ENCODE measurements around the gene STRA8. TPM values are rescaled to one million over a fixed set of nuclear protein-coding genes. Genes with fewer than 3 reads are reported as not detected.

The STRA8 gene
- total RNA-seq, 1 experiment from 2014 or later = not detected

DNA sequence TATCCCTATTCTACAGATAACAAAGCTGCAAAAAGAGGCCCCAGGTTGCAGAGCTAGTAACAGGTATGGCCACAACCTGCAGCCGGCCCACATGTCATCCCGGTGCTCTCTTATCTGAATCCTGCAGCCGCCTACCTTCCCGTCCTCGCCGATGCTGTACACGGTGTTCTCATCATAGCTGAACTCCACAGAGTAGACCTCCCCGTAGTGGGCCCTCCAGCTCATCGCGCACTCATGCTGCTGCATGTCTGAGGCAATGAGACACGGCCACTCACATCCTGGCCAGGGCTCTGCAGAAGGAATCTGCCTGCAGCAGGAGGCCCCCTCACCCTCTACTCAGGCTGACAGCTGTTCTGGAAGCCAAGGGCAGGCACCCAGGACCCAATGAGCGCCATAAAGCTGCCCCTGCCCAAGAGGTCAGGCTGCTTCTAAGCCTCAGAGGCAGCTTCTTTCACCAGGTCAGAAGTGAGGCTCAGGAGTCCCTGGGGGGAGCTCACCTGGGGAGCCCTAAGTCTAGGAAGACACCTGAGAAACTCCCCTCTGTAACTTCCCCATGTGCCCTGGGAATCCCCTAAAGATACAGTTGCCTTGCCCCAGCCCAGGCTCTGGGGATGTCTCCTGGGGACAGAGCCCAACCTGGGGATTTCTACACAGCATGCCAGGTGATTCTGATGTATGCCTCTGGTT lies 45.2 kb upstream of the STRA8 start:
- DNase-seq = no peak
- Histone ChIP-seq H4K20me1 (ENCODE audit: low read length) (no peaks in the 10 kb centered on the region), H3K27me3 (ENCODE audit: low read length) (no peaks in the 10 kb centered on the region), H3K27ac (ENCODE audit: low read length) (no peak overlapping the region), H3K4me1 (ENCODE audit: insufficient read depth, low read length) (no peaks in the 10 kb centered on the region), H3F3A (ENCODE audit: low read length, unreplicated experiment) (no peaks in the 10 kb centered on the region), H3K4me2 (ENCODE audit: low read length) (no peak overlapping the region), H2AFZ (ENCODE audit: low read length) (no peak overlapping the region), H3K79me2 (ENCODE audit: low read length) (no peaks in the 10 kb centered on the region), H3K9ac (ENCODE audit: low read length) (no peak overlapping the region), H3K4me3 (ENCODE audit: low read length) (no peak overlapping the region), H3K36me3 (ENCODE audit: low read depth, low read length) (no peaks in the 10 kb centered on the region; the same call in 1 of the 2 replicates), H3K9me3 (ENCODE audit: low read length) (no peaks in the 10 kb centered on the region), H3K9me2 (replicated peaks; ENCODE audit: low read length) (no peaks in the 10 kb centered on the region)
- ATAC-seq = no peak
- no peak for TF ChIP-seq EZH2phosphoT487 (IDR thresholded peaks at IDR 0.05; ENCODE audit: borderline replicate concordance, low read length)
- no TSS peak for BruUV-seq (replicated peaks)
- ChIA-PET POLR2A (ENCODE audit: unreplicated experiment) (no interaction called here), CTCF (no interaction called here)
- intact Hi-C loops (cut with micrococcal nuclease) = no loop called here

- Histone ChIP-seq H3K4me1 (ENCODE audit: insufficient read depth, low read length) (no peaks in the 10 kb centered on the region), H2AFZ (ENCODE audit: low read length) (no peak overlapping the region), H3K9ac (ENCODE audit: low read length) (no peak overlapping the region), H3K4me3 (ENCODE audit: low read length) (no peak overlapping the region), H3K9me2 (replicated peaks; ENCODE audit: low read length) (no peaks in the 10 kb centered on the region), H3K27ac (ENCODE audit: low read length) (no peak overlapping the region), H3K79me2 (ENCODE audit: low read length) (no peaks in the 10 kb centered on the region), H3F3A (ENCODE audit: low read length, unreplicated experiment) (no peaks in the 10 kb centered on the region), H3K27me3 (ENCODE audit: low read length) (no peaks in the 10 kb centered on the region), H3K36me3 (ENCODE audit: low read depth, low read length) (no peaks in the 10 kb centered on the region; the same call in 1 of the 2 replicates), H4K20me1 (ENCODE audit: low read length) (no peaks in the 10 kb centered on the region), H3K4me2 (ENCODE audit: low read length) (no peak overlapping the region), H3K9me3 (ENCODE audit: low read length) (no peaks in the 10 kb centered on the region)
- DNase-seq (no peak), ATAC-seq (no peak)
- TF ChIP-seq EZH2 (IDR thresholded peaks at IDR 0.05; ENCODE audit: low read length, unreplicated experiment) (no peak), EZH2phosphoT487 (IDR thresholded peaks at IDR 0.05; ENCODE audit: borderline replicate concordance, low read length) (no peak), CTCF (conservative IDR thresholded peaks at IDR 0.05; ENCODE audit: low read depth, low read length) (no peak)
- intact Hi-C loops (cut with micrococcal nuclease) = no loop called here
- BruUV-seq (replicated peaks) = no TSS peak
- ChIA-PET CTCF (no interaction called here), POLR2A (ENCODE audit: unreplicated experiment) (no interaction called here)
Observed at GRCh38 chr7:135189221-135189662, 44.4 kb upstream of the STRA8 start.

DNA sequence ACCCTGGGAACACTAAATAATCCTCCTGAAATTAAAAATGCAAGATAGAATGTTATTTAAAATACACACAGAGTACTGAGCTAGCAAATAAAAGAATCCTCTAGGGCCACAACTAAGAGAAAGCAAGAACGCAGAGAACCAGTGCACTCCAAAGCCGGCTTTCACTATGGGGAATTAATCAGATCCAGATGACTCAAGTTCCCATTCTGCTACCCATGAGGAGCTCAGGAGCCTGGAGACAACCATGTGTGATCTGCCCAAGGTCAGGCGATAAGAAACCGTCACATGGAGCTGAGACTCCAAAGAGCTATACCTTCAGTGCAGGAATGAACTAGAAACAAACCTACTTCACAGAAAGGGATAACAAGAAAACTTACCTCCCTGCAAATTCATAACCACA lies 43.7 kb upstream of the STRA8 start:
- no peaks in the 10 kb centered on the region for H3K27me3 ChIP-seq (ENCODE audit: low read length)
- H3K36me3 ChIP-seq (ENCODE audit: low read depth, low read length) = no peaks in the 10 kb centered on the region
- H3K9me2 ChIP-seq (replicated peaks; ENCODE audit: low read length) = no peaks in the 10 kb centered on the region
- ATAC-seq = no peak
- no peak overlapping the region for H3K27ac ChIP-seq (ENCODE audit: low read length)
- no peak overlapping the region for H2AFZ ChIP-seq (ENCODE audit: low read length)
- DNase-seq = no peak
- no peak overlapping the region for H3K4me2 ChIP-seq (ENCODE audit: low read length)
- H3K4me3 ChIP-seq (ENCODE audit: low read length) = no peak overlapping the region
- ChIA-PET CTCF (no interaction called here), POLR2A (ENCODE audit: unreplicated experiment) (no interaction called here)
- TF ChIP-seq EZH2 (IDR thresholded peaks at IDR 0.05; ENCODE audit: low read length, unreplicated experiment) = no peak
- no peak for TF ChIP-seq CTCF (conservative IDR thresholded peaks at IDR 0.05; ENCODE audit: low read depth, low read length)
- no peak for TF ChIP-seq EZH2phosphoT487 (IDR thresholded peaks at IDR 0.05; ENCODE audit: borderline replicate concordance, low read length)
- H3K79me2 ChIP-seq (ENCODE audit: low read length) = no peaks in the 10 kb centered on the region
- intact Hi-C loops (cut with micrococcal nuclease) = no loop called here
- H3K9me3 ChIP-seq (ENCODE audit: low read length) = no peaks in the 10 kb centered on the region
- no TSS peak for BruUV-seq (replicated peaks)
- H3F3A ChIP-seq (ENCODE audit: low read length, unreplicated experiment) = no peaks in the 10 kb centered on the region
- no peaks in the 10 kb centered on the region for H4K20me1 ChIP-seq (ENCODE audit: low read length)
- no peaks in the 10 kb centered on the region for H3K4me1 ChIP-seq (ENCODE audit: insufficient read depth, low read length)
- H3K9ac ChIP-seq (ENCODE audit: low read length) = no peak overlapping the region

Data from PC-3 (cell line).